ENCODE data around the gene CR1L. TPM values are rescaled to one million over a fixed set of nuclear protein-coding genes. Genes with fewer than 3 reads are reported as not detected.
"Not testable (repeated sequence)": the region's sequence is repeated elsewhere in the genome, so short reads cannot be mapped to it uniquely, and the experiment has no call there.

CR1L gene
- total and polyA plus RNA-seq, 2 donors (not counting 3 experiments of a cell fraction or from before 2014, with no cell fraction given), result not detected

GRCh38 chr1:207682872-207683434 is 38.0 kb downstream of the CR1L start:
- H3K9me1 ChIP-seq (replicated peaks; ENCODE audit: control insufficient read depth, extremely low read depth, insufficient read depth, low read length); H3K4me2 ChIP-seq (ENCODE audit: insufficient read depth, low read length); CTCF ChIA-PET; BruUV-seq (replicated peaks); H3K27me3 ChIP-seq (ENCODE audit: control insufficient read depth in 2 of 2, insufficient read depth in 2 of 2, low read length in 2 of 2); H3K9ac ChIP-seq (replicated peaks; ENCODE audit: extremely low read depth, insufficient read depth, low read length); H3K79me2 ChIP-seq (ENCODE audit: control insufficient read depth, insufficient read depth, low read length); intact Hi-C loops (cut with micrococcal nuclease); dilution Hi-C loops (cut with MboI; ENCODE audit: extremely low pct_ligation_motif_present, low sequenced_read_pairs); FAIRE-seq; H3K9me3 ChIP-seq (replicated peaks; ENCODE audit: control insufficient read depth, insufficient read depth, low read length); H3K4me1 ChIP-seq (ENCODE audit: control insufficient read depth, extremely low read depth, insufficient read depth, low read length); H4K20me1 ChIP-seq (replicated peaks; ENCODE audit: control insufficient read depth, extremely low read depth, insufficient read depth, low read length); H2AFZ ChIP-seq (ENCODE audit: low read depth, low read length); H3K4me3 ChIP-seq (replicated peaks in 1 of 3; ENCODE audit: insufficient read depth in 1 of 3, low read depth in 1 of 3, low read length in 3 of 3); POLR2A ChIA-PET; H3K36me3 ChIP-seq (ENCODE audit: control insufficient read depth in 2 of 2, extremely low read depth in 1 of 2, insufficient read depth in 2 of 2, low read length in 2 of 2); H3K27ac ChIP-seq (ENCODE audit: insufficient read depth, low read depth, low read length); DNase-seq (ENCODE audit: low read depth, low spot score): not testable (repeated sequence)

- H2AFZ ChIP-seq (ENCODE audit: low read depth, low read length); POLR2A ChIA-PET; H4K20me1 ChIP-seq (replicated peaks; ENCODE audit: control insufficient read depth, extremely low read depth, insufficient read depth, low read length); CTCF ChIA-PET; dilution Hi-C loops (cut with MboI; ENCODE audit: extremely low pct_ligation_motif_present, low sequenced_read_pairs); H3K9me3 ChIP-seq (replicated peaks; ENCODE audit: control insufficient read depth, insufficient read depth, low read length); H3K4me3 ChIP-seq (replicated peaks in 1 of 3; ENCODE audit: insufficient read depth in 1 of 3, low read depth in 1 of 3, low read length in 3 of 3); DNase-seq (ENCODE audit: low read depth, low spot score); H3K27ac ChIP-seq (ENCODE audit: insufficient read depth, low read depth, low read length); H3K9ac ChIP-seq (replicated peaks; ENCODE audit: extremely low read depth, insufficient read depth, low read length); FAIRE-seq; H3K4me1 ChIP-seq (ENCODE audit: control insufficient read depth, extremely low read depth, insufficient read depth, low read length); H3K36me3 ChIP-seq (ENCODE audit: control insufficient read depth in 2 of 2, extremely low read depth in 1 of 2, insufficient read depth in 2 of 2, low read length in 2 of 2); H3K9me1 ChIP-seq (replicated peaks; ENCODE audit: control insufficient read depth, extremely low read depth, insufficient read depth, low read length); H3K79me2 ChIP-seq (ENCODE audit: control insufficient read depth, insufficient read depth, low read length); intact Hi-C loops (cut with micrococcal nuclease); H3K4me2 ChIP-seq (ENCODE audit: insufficient read depth, low read length); BruUV-seq (replicated peaks): not testable (repeated sequence)
- peaks cover 5 to 17% of the 10 kb centered on the region in 2 experiments for H3K27me3 ChIP-seq (ENCODE audit: control insufficient read depth in 2 of 2, insufficient read depth in 2 of 2, low read length in 2 of 2)
These were observed 45.6 kb downstream of the CR1L start for GRCh38 chr1:207690551-207690950.

GRCh38 chr1:207691010-207691409 is 46.1 kb downstream of the CR1L start:
- no peaks in the 10 kb centered on the region for H3K79me2 ChIP-seq (ENCODE audit: control insufficient read depth, insufficient read depth, low read length)
- FAIRE-seq (no peak), DNase-seq (ENCODE audit: low read depth, low spot score) (no peak)
- no peaks in the 10 kb centered on the region for H3K36me3 ChIP-seq (ENCODE audit: control insufficient read depth in 2 of 2, extremely low read depth in 1 of 2, insufficient read depth in 2 of 2, low read length in 2 of 2)
- no peak overlapping the region for H3K9ac ChIP-seq (replicated peaks; ENCODE audit: extremely low read depth, insufficient read depth, low read length)
- ChIA-PET POLR2A (no interaction called here), CTCF (interaction anchor here (1.3 kb wide), 1 partner anchor 18 kb away, joined by 6 read pairs; no protein-coding TSS in a partner anchor)
- H3K9me1 ChIP-seq (replicated peaks; ENCODE audit: control insufficient read depth, extremely low read depth, insufficient read depth, low read length), result no peaks in the 10 kb centered on the region
- no TSS peak for BruUV-seq (replicated peaks)
- H3K27me3 ChIP-seq (ENCODE audit: control insufficient read depth in 2 of 2, insufficient read depth in 2 of 2, low read length in 2 of 2), result peaks cover 5 to 17% of the 10 kb centered on the region in 2 experiments
- no peaks in the 10 kb centered on the region for H3K9me3 ChIP-seq (replicated peaks; ENCODE audit: control insufficient read depth, insufficient read depth, low read length)
- dilution Hi-C loops (cut with MboI; ENCODE audit: extremely low pct_ligation_motif_present, low sequenced_read_pairs) (no loop called here), intact Hi-C loops (cut with micrococcal nuclease) (no loop called here)
- no peak for TF ChIP-seq JUN (IDR thresholded peaks at IDR 0.05; ENCODE audit: borderline replicate concordance, insufficient read depth, insufficient read length, low read depth)
- TF ChIP-seq CTCF (IDR thresholded peaks at IDR 0.05; ENCODE audit: extremely low read depth in 1 of 2, insufficient read depth in 1 of 2, low read depth in 1 of 2, low read length in 2 of 2), result no peak
- no peak for TF ChIP-seq MAX (IDR thresholded peaks at IDR 0.05; ENCODE audit: insufficient read depth, insufficient read length)
- TF ChIP-seq GATA2 (IDR thresholded peaks at IDR 0.05; ENCODE audit: insufficient read depth, insufficient read length, low read depth, low read length), result no peak
- TF ChIP-seq MYC (IDR thresholded peaks at IDR 0.05; ENCODE audit: low read depth, low read length), result no peak
- TF ChIP-seq POLR2AphosphoS5 (IDR thresholded peaks at IDR 0.05; ENCODE audit: insufficient read depth, low read depth, low read length), result no peak
- H3K4me2 ChIP-seq (ENCODE audit: insufficient read depth, low read length), result no peak overlapping the region
- H2AFZ ChIP-seq (ENCODE audit: low read depth, low read length), result no peak overlapping the region
- H3K4me1 ChIP-seq (ENCODE audit: control insufficient read depth, extremely low read depth, insufficient read depth, low read length), result no peaks in the 10 kb centered on the region
- no peak overlapping the region for H3K4me3 ChIP-seq (replicated peaks in 1 of 3; ENCODE audit: insufficient read depth in 1 of 3, low read depth in 1 of 3, low read length in 3 of 3)
- no peak overlapping the region for H3K27ac ChIP-seq (ENCODE audit: insufficient read depth, low read depth, low read length)
- H4K20me1 ChIP-seq (replicated peaks; ENCODE audit: control insufficient read depth, extremely low read depth, insufficient read depth, low read length), result no peaks in the 10 kb centered on the region

Data from endothelial cell of umbilical vein (primary cell).